SK-N-SH (cell line): Measurements from ENCODE around the gene LONRF2. TPM values are rescaled to one million over a fixed set of nuclear protein-coding genes. Genes with fewer than 3 reads are reported as not detected.
"Not testable (repeated sequence)": the region's sequence is repeated elsewhere in the genome, so short reads cannot be mapped to it uniquely, and the experiment has no call there.

Experiments
- CTCF ChIA-PET: fragments of 300-600, 350-600 bp; formaldehyde crosslinking; extraction: SDS; loops from one replicate; lab custom pipeline; 2021; lab: Yijun Ruan, JAX
- POLR2A ChIA-PET: fragments of 350-600 bp; sonication (Branson Sonifier 250); formaldehyde crosslinking; extraction: SDS; loops from one replicate; lab custom pipeline; 2020; ENCODE audit warnings: antibody characterized with exemption, inconsistent platforms; lab: Yijun Ruan, JAX
- DNase-seq: peaks from one replicate; pipeline ENCODE4 v3.0.0; 2012
- H2AFZ ChIP-seq: fragments of 200-600 bp; sonication (generic); 2 replicates; pipeline ENCODE4 v1.8.1; 2016; ENCODE audit warnings: antibody characterized with exemption, mild to moderate bottlenecking, low read depth
- H3F3A ChIP-seq: fragments of 200-600 bp; sonication (generic); replicated peaks from 2 replicates; pipeline ENCODE3; 2016; ENCODE audit warnings: antibody characterized with exemption, mild to moderate bottlenecking; ENCODE audit not compliant: insufficient read depth
- H3K27ac ChIP-seq, 2 experiments: fragments of 200-500 bp in 1 of 2; fragments of 200-600 bp in 1 of 2; sonication (Bioruptor generic) in 1 of 2; sonication (generic), shearing (Covaris generic) in 1 of 2; 2 replicates each; pipeline versions ENCODE4 v1.5.1 to v1.6.1; 2014 to 2016; ENCODE audit warnings: low read depth in 2 of 2, inconsistent platforms in 1 of 2, low read length in 1 of 2, mild to moderate bottlenecking in 1 of 2, mixed read lengths in 1 of 2
- H3K27me3 ChIP-seq: fragments of 200-600 bp; sonication (generic), shearing (Covaris generic); 2 replicates; pipeline ENCODE4 v1.6.1; 2016; ENCODE audit warnings: mixed run types; ENCODE audit not compliant: insufficient read depth
- H3K36me3 ChIP-seq, 2 experiments: fragments of 200-500 bp in 1 of 2; fragments of 200-600 bp in 1 of 2; sonication (Bioruptor generic) in 1 of 2; sonication (generic) in 1 of 2; replicated peaks in 1 of 2; 2 replicates each; pipeline versions ENCODE3 to v1.5.1; 2014 to 2016; ENCODE audit warnings: low read length in 1 of 2, mild to moderate bottlenecking in 1 of 2; ENCODE audit not compliant: insufficient read depth in 2 of 2, control insufficient read depth in 1 of 2
- H3K4me1 ChIP-seq, 2 experiments: fragments of 200-500 bp in 1 of 2; fragments of 200-600 bp in 1 of 2; sonication (Bioruptor generic) in 1 of 2; sonication (generic), shearing (Covaris generic) in 1 of 2; 2 replicates each; pipeline versions ENCODE4 v1.5.1 to v1.6.1; 2014 to 2016; ENCODE audit warnings: low read depth in 1 of 2, low read length in 1 of 2, mixed run types in 1 of 2; ENCODE audit not compliant: insufficient read depth in 2 of 2, control insufficient read depth in 1 of 2
- H3K4me2 ChIP-seq: fragments of 200-600 bp; sonication (generic), shearing (Covaris generic); 2 replicates; pipeline ENCODE4 v1.6.1; 2017; ENCODE audit warnings: mixed run types
- H3K4me3 ChIP-seq, 2 experiments: fragments of 200-500 bp in 1 of 2; fragments of 200-600 bp in 1 of 2; sonication (Bioruptor generic) in 1 of 2; sonication (generic), shearing (Covaris generic) in 1 of 2; 2 replicates each; pipeline versions ENCODE4 v1.5.1 to v1.8.1; 2014 to 2016; ENCODE audit warnings: low read depth in 2 of 2, inconsistent platforms in 1 of 2, low read length in 1 of 2, mild to moderate bottlenecking in 1 of 2, mixed read lengths in 1 of 2, moderate library complexity in 1 of 2
- H3K79me2 ChIP-seq: fragments of 200-600 bp; sonication (generic); 2 replicates; pipeline ENCODE4 v1.8.1; 2017; ENCODE audit warnings: mild to moderate bottlenecking; ENCODE audit not compliant: insufficient read depth
- H3K9ac ChIP-seq: fragments of 200-600 bp; sonication (generic); 2 replicates; pipeline ENCODE4 v1.6.1; 2017; ENCODE audit warnings: mixed run types
- H3K9me2 ChIP-seq: fragments of 200-600 bp; sonication (generic); 2 replicates; pipeline ENCODE4 v1.6.1; 2017; ENCODE audit warnings: mixed run types
- H3K9me3 ChIP-seq: fragments of 200-600 bp; sonication (generic); 2 replicates; pipeline ENCODE4 v1.6.1; 2017; ENCODE audit warnings: mixed run types, mild to moderate bottlenecking, moderate library complexity
- H4K20me1 ChIP-seq: fragments of 200-600 bp; sonication (generic); 2 replicates; pipeline ENCODE4 v1.6.1; 2017; ENCODE audit warnings: mild to moderate bottlenecking, mixed run types; ENCODE audit not compliant: insufficient read depth
- REST ChIP-seq: IDR thresholded peaks from 2 replicates; pipeline ENCODE4 v1.6.1; 2012; ENCODE audit warnings: mild to moderate bottlenecking, low read depth, low read length, moderate library complexity
- ZBTB33 ChIP-seq: IDR thresholded peaks from 2 replicates; pipeline ENCODE4 v1.4.0; 2012; ENCODE audit warnings: low read depth, borderline replicate concordance
- WGBS: methylation state at CpG from one replicate; pipeline ENCODE4 v1.1.6; 2017; ENCODE audit warnings: low lambda C conversion rate; 5-methylcytosine and 5-hydroxymethylcytosine counted together
- polyA plus RNA-seq, 3 experiments: library from polyadenylated mRNA; depleted of rRNA; stranded (reverse); fragments of >200 nt; gene quantifications; 2 replicates each; pipeline ENCODE4 v1.2.3, GENCODE V29; 2012

The LONRF2 gene
- polyA plus RNA-seq, 1 of the 3 experiments (the other 2 are of a cell fraction), result 2.0 TPM

GRCh38 chr2:100350661-100351185, 28.4 kb upstream of the LONRF2 start (continued):
- no peak for TF ChIP-seq ZBTB33

- H3K9ac ChIP-seq, H3K4me2 ChIP-seq, H2AFZ ChIP-seq, H3K4me1 ChIP-seq, H3K9me2 ChIP-seq, H3K79me2 ChIP-seq, H3K4me3 ChIP-seq, H3K36me3 ChIP-seq, H3K9me3 ChIP-seq, DNase-seq, H3K27me3 ChIP-seq, H4K20me1 ChIP-seq, H3K27ac ChIP-seq, POLR2A ChIA-PET, H3F3A ChIP-seq: not testable (repeated sequence)
- WGBS, result 0% methylated on average over 1 of the region's 1 CpG
- CTCF ChIA-PET, result interaction anchor here (1.2 to 1.8 kb wide), 2 partner anchors 83 to 85 kb away, joined by 3 to 5 read pairs; no protein-coding TSS in a partner anchor
These were observed 22.8 kb upstream of the LONRF2 start for GRCh38 chr2:100345144-100345543.

GRCh38 chr2:100344433-100344832, 22.1 kb upstream of the LONRF2 start:
- Histone ChIP-seq H4K20me1 (no peaks in the 10 kb centered on the region), H3K9me3 (no peaks in the 10 kb centered on the region), H3K79me2 (no peaks in the 10 kb centered on the region), H3F3A (no peaks in the 10 kb centered on the region), H3K9ac (no peak overlapping the region), H3K4me1 (no peaks in the 10 kb centered on the region), H2AFZ (no peak overlapping the region), H3K9me2 (no peaks in the 10 kb centered on the region), H3K4me3 (no peak overlapping the region), H3K36me3 (no peaks in the 10 kb centered on the region), H3K27me3 (no peaks in the 10 kb centered on the region; the same call in 1 of the 2 replicates), H3K27ac (no peak overlapping the region), H3K4me2 (no peak overlapping the region)
- POLR2A ChIA-PET, result no interaction called here
- no peak for DNase-seq
- TF ChIP-seq REST, result no peak
- WGBS, result 31% methylated on average over 4 of the region's 4 CpGs
- CTCF ChIA-PET, result interaction anchor here (1.0 to 1.8 kb wide), 3 partner anchors 37 to 84 kb away, joined by 3 to 5 read pairs (median 3); no protein-coding TSS in a partner anchor

GRCh38 chr2:100342466-100342865, 20.2 kb upstream of the LONRF2 start:
- CTCF ChIA-PET, result interaction anchor here (2.3 kb wide), 1 partner anchor 80 kb away, joined by 16 read pairs; no protein-coding TSS in a partner anchor
- POLR2A ChIA-PET, H3K27ac ChIP-seq, H3K4me1 ChIP-seq, H3K4me2 ChIP-seq, H3F3A ChIP-seq, H3K9ac ChIP-seq, H2AFZ ChIP-seq, H4K20me1 ChIP-seq, H3K36me3 ChIP-seq, DNase-seq, H3K9me3 ChIP-seq, H3K4me3 ChIP-seq, H3K27me3 ChIP-seq, H3K79me2 ChIP-seq, H3K9me2 ChIP-seq: not testable (repeated sequence)
- WGBS, result 48% methylated on average over 2 of the region's 2 CpGs
